ENCODE measurements around the gene MMP13.
"Not testable (repeated sequence)": the region's sequence is repeated elsewhere in the genome, so short reads cannot be mapped to it uniquely, and the experiment has no call there.

The MMP13 gene

GRCh38 chr11:102903895-102904294 is 51.6 kb downstream of the MMP13 start:
- not testable (repeated sequence) for DNase-seq (ENCODE audit: low read depth in 1 of 2, low spot score in 1 of 2)

DNA sequence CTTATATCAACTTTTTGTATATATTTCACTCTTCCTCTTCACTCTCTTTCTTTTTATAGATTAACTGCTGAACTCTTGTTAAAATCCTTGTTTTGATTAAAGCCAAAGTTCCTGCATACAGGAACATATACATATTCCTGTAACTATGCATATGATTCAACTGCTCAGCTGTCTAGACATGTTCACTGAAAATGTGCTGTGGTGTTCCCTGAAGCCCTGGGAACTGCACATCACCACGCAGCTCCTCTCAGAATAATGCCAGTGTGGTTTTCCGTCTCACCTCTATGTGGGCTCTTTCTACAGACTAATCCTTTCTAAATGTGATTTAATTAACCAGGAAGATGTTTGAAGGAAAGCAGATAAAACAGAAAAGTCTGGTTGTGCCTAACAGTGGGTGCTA is 55.2 kb downstream of the MMP13 start:
- no peak for DNase-seq (ENCODE audit: low read depth in 1 of 2, low spot score in 1 of 2)
